CD4-positive, alpha-beta T cell treated with Interleukin-12 subunit alpha and Interleukin-12 subunit beta, for 1 hour (primary cell): ENCODE data around the gene SERPINA4.
A peak's percentile ranks its signal among the peaks of the same experiment; 100 is the strongest.

ENCODE experiments used
- DNase-seq: peaks from one replicate; pipeline ENCODE4 v3.0.0-alpha.2; 2020

The SERPINA4 gene

DNA sequence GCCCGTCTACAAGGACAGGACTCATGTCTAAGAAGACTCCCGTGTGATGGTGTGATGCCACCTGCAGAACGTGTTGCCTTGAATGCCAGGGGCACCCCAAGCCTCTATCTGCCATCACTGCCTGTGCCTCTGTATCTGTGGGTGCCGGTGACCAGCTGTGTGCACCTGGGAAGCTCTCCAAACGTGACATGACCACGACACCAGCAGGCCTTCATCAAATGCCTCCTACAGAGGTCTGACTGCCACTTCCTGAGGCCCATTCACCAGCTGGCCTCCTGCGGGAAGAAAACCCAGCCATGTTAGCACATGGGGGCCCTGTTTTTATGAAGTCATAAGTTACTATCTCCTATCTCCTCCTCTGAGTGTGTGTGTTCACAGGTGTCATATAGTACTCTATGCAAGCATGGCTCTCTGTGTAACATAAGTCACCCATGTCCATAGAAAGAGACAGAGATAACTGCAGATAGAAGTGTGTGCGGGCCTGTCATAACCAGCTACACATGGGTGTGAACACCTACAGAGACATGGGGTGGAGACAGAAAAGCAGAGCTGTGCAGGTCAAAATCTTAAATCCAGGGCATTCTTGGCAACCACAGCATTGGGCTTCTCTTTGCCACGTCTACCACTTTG lies 18.3 kb upstream of the SERPINA4 start:
- no peak for DNase-seq

DNA sequence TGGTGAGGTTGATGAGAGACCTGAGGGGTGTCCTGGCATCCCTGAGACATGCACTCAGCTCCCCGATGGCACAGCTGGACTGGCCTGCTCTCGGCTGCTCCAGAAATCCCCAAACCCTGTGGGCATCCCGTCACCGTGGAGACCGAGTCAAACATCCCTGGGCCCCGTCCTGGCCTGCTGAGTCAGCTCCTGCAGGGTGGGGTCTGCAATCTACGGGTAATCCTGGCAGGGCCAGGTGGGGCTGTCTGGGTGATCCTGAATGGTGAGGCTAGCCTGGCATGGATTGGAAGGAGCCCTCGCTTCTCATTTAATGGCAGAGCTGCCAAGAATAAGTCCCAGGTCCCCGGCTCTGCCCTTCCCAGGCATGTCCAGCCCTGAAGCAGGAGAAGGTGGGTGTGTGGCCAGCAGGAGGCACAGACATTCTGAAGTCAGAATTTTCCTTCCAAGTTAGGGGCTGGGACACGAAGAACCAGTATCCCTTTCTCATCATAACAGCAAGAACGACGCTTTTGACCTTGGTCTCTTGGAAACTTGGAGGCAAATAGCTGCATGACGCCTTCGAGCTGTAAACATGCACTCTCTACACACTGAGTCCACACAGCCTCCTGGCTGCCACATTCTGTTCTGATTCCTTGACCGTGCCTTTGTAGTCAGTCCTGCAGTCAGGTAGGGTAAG lies 17.7 kb upstream of the SERPINA4 start:
- no peak for DNase-seq

DNA sequence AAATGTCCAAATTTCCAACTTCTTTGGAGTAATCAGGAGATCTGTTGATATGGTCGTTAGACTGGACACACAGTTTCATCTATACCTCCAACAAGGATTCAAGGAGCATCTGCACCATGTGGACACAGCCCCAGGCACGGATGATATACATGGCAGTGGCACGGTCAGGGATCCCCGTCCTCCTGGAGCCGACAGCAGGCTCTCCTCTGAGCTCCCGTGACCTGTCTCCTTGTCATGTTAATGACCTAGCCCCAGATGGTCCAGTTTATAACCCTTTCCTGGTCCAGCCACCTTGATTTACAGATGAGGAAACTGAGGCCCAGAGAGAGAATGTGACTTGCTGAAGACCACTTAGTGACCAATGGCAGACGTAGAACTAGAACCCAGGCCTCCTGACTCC lies 16.5 kb upstream of the SERPINA4 start:
- DNase-seq: no peak

DNA sequence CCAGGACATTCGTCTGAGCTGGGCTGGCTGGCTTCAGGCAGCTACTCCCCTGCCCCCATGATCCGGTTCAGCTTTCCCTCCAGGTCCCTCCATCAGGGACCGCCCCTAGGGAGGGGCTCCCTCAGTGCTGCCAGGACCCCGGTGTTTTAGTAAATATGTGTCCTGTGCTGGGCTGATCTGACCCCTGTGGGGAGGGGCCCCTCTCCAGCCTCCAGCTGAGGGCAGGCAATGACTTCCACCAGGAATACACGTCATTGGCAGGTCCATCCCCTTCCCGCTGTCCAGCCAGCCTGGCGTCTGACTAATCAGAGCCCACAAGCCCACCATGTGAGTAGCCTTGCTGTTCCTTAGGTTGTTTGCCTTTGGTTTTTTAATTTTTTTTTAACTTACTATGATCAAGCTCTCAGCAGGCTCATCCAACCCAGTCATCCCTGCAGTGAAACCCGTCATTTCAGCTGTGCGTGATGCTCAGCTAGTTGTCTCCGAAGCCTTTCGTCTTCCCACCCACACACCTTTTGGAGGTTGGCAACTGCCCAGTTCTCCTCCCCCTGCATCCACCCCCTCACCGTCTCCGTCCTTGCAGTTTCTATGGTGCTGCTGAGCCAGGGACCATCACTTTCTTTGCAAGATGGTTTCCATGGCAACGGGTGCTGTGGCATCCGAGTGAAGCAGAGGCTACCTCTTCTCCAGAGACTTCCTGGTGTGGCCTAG lies 16.0 kb upstream of the SERPINA4 start:
- no peak for DNase-seq

DNA sequence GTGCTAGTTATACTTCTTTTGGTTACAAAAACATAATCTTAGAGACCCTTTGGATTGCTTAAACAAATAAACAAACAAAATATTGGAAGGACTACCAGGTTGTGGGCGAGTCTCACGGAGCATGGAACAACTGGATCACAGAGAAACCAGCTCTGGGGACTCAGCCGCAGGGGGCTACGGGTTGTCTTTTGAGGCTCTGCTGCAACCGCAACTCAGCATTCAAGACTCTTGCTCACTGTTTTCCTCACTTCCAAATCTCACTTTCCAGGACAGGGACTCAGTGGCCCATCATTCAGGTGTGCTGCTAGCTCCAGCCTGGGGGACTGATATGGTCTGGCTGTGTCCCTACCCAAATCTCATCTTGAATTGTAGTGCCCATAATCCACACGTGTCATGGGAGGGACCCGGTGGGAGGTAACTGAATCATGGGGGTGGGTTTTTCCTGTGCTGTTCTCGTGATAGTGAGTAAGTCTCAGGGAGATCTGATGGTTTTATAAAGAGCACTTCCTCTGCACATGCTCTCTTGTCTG lies 14.0 kb upstream of the SERPINA4 start:
- DNase-seq: no peak

DNA sequence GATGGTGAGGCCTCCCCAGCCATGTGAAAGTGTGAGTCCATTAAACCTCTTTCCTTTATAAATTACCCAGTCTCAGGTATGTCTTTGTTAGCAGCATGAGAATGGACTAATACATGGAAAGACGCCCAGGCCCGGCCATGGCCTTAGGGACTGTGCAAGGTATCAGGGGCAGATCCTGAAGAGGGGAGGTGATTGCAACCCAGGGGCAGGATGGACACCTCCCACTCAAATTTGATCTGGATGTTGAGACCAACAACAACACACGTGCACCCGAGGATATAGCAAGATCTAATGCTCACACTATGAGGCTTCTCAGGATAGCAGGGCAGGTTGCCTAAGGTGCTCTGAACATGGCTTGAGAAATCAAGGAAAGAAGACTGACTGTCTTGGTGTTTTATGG lies 13.5 kb upstream of the SERPINA4 start:
- no peak for DNase-seq

DNA sequence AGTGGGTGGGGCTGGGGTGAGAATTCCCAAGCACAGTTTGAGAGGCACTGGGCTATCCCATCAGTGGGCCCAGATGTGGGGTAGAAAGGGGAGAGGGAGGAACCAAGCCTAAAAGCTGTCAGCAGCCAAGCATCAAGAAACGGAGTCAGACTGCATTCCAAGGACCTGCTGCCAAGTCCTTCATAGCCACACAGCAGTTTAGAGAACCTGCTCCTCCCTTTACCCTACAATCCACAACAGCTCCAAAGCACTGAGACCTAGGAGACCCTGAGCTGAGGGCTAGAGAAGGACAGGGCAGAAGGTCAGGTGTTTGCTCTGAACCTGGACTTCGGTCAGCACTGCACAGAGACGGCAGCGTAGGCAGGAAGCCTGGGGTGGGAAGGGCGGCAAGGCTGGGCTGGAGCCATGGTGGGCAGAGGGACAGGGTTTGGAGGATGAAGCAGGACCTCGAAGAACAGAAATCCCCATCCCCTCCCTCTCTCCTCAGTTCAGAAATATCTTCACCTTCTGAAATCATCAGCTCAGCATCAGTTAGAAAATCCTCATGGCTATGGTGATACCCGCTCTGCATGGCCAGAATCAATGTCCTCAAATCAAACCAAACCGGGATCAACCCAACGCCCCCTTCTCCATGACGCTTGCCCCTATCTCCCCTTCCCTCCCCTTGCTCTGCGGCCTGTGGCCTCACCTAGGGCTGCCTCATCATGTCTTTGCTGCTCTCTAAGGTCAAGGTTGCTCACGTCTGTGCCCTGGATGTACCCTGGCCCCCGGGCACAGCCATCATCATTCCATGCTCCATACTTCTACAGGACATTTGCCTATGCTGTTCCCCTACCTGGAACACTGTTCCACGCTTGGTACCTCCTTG lies 12.9 kb upstream of the SERPINA4 start:
- DNase-seq: no peak

DNA sequence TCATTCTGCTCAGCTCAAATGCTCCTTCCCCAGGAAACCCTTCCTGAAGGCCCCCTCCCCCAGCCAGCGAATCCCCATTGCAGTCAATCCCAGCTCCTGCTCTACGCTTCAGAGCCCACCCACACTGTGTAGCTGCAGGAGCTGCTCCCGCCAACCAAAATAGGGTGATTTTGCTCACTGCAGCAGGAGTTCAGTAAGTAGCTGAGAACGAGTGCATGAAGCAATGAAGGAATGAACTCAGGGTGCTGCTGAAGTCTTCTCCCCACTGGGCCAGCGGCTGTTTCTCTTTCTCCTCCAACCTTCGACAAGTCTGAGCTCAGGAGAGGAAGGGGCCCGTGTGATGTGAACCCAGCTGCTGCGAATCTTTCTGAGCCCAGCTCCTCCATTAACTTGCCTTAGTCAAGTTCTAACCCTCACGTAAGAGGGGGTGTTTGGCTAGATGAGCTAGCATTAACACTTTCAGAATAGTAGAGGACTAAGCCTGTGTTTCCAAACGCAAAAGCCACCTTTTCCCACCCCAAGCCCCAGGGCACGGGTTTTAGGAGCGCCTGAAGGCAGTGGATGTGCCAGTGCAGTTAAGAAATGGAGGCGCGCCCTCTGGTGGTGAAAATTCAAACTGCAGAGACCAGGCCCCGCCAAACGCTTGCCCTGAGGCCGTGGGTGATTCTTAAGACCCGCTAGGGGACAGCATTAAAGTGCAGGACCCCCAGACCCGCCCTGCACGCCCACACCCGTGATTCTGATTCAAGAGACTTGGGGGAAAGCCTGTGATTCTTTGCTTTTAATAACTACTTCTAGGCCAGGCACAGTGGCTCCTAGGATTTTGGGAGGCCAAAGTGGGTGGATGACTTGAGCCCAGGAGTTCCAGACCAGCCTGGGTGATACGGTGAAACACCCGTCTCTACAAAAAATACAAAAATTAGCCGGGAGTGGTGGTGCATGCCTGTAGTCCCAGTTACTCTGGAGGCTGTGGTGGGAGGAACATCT lies 11.9 kb upstream of the SERPINA4 start:
- peak; percentile 26 for DNase-seq

DNA sequence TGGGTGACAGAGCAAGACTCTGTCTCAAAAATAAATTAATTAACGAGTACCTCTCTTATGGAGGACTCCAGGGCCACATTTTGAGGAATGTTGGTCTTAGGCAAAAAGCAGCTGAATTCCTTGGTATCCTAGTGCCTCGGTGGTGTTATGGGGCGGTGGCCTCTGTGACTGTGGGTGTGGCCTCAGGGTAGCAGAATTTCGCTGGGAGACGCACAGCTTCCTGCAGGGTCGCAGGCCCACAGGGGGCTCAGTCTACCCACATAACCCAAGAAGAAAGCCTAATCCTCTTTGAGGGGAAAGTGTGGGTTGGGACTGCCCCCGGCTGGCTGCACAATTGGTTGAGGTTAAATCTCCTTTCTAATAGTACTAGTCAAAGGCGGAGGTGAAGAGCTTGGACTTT lies 11.2 kb upstream of the SERPINA4 start:
- DNase-seq: no peak

DNA sequence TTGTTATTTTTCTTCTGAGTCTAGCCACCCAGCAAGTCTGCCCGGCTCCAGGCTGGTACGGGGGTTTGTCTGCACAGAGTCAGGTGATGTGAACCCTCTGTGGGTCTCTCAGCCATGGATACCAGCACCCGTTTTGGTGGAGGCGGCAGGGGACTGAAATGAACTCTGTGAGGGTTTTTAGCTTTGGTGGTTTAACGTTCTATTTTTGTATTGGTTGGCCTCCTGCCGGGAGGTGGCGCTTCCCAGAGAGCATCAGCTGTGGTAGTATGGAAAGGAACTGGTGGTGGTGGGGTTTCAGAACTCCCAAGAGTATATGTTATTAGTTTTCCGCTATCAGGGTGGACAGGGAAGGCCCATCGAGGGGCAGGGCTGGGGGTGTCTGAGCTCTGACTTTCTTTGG lies 5.3 kb upstream of the SERPINA4 start:
- no peak for DNase-seq

DNA sequence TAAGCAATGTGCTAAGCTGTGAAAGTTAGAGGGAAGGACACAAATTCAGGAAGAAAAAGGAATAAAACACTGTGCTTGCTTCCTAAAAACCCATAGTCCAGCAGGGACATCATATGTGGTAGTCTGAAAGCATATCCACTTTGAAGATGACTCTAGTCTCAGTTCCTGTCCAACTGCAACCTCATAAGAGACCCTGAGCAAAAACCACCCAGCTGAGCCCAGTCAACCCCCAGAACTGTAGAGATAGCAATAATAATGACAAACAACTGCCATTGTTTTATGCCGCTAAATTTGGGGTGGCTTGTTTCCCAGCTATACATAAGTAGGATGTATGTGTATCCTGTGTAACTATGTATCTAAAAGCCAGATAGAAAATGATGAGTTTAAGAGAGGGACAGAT lies 3.9 kb upstream of the SERPINA4 start:
- DNase-seq: no peak

DNA sequence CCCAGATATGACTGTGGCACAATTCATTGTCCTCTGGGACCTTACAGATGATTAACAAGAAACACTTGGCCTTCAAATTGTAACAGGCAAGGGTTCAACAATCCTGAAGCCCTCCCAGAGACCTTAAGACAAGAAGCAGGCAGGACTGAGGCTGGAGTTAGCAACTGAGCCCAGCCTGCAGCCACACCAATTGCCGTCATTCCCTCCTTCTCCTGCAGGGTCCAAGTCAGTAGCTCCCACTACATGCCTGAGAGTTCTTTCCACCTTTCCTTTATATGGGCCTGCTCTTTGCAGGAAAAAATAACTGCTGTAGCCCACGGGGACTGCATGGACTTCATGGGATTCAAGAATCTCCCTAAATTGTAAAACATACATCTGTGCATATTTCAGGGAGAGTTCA lies 2.4 kb upstream of the SERPINA4 start:
- no peak for DNase-seq

DNA sequence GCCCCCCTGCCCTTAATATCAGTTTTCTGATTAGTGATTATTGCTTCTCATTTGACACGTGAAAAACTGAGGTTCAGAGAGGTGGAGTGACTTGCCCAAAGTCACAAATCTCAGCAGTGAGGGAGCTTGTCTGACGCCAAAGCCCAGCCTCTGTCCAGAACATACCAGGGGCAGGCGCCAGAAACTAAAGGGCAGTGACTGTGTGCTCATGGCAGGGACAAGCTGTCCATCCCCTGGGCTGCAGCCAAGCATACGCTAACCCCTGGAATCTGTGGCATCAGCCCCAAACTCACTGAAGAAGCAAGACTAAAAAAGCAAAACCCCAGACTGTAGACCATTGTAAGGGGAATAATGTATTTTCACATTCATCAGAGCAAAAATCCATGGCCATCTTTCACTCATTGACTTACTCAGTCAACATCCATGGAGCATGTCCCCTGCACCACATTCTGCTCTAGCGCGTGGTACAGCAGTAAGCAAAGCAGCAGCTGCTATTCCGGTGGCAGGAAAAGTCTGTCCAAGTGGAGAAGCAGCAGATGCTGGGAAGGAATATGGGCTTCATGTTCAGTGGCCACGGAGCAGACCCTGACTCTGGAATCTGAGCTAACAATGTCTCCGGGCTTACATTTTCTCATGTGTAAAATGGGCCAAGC lies 1.5 kb upstream of the SERPINA4 start:
- no peak for DNase-seq

DNA sequence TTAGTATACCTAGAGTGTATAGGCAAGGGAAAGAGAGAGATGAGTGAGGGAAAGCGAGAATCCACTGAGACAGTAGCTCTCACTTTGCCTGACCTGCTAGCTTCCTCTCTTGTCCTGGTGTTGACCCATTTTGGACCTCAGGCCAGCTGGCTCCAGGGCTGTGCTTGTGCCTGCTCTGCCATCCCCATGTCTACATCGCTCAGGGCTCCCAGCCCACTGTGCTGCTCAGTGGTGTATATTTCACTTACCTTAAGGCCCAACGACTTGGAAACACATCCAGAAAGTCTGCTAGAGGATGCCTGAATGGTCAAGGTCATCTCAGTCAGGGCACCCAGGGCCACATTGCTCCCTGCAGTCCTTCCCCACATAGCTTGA lies 964 bp upstream of the SERPINA4 start:
- DNase-seq: no peak

DNA sequence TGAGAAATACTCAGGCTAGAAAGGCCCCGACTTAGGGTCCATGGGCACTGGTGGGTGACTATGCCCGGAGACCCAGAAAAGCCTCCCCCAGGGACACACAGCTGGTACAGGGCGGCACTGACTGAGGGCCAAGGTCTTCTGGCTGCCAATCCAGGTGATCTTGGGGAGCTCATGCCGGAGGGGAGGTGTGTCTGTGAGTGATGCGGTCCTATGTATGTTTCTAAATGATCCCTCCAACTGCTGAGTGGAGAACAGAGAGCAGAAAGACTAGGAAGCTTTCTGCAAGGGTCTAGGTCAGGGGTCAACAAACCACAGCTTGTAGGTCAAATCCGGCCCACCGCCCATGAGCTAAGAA lies 391 bp downstream of the SERPINA4 start:
- no peak for DNase-seq

DNA sequence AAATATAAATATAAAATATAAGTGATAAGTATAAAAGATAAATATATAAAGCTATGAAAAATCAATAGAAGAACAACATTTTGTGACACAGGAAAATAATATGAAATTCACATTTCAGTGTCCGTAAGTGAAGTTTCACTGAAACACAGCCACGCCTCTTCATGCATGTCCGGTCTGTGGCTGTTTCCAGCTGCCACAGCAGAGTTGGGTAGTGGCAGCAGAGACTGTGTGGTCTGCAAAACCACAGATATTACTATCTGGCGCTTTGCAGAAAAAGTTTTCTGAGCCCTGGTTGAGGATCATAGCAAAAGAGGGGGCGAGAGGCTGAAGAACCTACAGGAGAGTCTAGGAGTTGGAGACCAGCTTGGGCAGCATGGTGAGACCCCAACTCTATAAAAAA lies 780 bp downstream of the SERPINA4 start:
- DNase-seq: no peak

DNA sequence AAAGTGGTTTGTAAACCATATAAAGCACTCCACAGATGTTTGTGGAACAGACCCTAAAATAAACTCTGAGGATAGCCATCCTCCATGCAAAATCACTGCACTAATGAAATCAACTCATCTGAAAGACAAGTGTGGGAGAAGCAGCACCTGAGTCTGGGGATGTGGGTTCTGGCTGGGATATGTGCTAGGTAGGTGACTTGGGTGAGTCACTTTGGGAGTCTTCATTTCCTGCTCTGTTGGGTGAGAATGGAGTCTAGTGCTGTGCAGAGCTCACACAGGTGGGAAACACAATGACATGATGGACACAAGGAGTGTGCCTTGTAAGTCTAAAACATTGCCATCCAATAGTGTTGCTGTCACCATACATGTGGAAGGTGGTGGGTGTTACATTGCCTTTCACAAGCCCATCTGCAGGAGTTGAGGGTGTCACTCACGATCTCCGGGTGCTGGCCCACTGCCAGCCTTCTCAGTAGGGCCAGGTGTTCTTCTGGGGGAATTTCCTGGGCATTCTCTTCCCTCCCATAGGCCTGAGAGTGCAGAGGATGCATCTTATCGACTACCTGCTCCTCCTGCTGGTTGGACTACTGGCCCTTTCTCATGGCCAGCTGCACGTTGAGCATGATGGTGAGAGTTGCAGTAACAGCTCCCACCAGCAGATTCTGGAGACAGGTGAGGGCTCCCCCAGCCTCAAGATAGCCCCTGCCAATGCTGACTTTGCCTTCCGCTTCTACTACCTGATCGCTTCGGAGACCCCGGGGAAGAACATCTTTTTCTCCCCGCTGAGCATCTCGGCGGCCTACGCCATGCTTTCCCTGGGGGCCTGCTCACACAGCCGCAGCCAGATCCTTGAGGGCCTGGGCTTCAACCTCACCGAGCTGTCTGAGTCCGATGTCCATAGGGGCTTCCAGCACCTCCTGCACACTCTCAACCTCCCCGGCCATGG lies 2.0 kb downstream of the SERPINA4 start:
- DNase-seq: no peak

DNA sequence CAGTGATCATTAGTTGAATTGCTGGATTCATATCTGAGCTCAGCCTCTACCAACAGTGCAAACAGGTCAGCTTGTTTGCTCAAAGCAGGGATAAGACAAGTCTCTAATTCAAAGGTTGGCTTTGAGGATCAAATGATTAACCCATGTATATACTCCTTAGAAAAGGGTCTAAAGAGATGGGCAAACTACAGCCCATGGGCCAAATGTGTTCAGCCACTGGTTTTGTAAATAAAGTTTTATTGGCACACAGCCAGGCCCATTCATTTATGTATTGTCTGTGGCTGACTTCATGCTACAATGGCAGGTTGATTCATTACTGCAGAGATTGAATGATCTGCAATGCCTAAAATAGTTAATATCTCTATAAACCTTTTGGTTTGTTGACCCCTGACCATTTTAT lies 3.1 kb downstream of the SERPINA4 start:
- DNase-seq: no peak

DNA sequence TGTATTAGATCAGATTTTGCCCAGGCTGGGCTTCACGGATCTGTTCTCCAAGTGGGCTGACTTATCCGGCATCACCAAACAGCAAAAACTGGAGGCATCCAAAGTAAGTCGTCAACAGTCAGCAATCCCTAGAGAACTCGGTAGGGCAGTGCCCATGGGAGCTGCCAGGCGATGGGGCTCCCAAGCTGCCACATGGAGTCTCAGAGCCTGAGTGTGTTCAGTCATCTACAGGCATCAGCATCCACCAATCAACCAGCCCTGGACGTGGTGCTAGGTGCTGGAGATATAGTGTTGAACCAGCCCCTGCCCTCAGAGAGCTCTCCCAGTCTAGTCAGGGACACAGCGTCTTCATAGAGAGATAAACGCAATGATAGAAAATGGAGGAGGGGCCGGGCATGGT lies 6.9 kb downstream of the SERPINA4 start:
- DNase-seq: no peak

DNA sequence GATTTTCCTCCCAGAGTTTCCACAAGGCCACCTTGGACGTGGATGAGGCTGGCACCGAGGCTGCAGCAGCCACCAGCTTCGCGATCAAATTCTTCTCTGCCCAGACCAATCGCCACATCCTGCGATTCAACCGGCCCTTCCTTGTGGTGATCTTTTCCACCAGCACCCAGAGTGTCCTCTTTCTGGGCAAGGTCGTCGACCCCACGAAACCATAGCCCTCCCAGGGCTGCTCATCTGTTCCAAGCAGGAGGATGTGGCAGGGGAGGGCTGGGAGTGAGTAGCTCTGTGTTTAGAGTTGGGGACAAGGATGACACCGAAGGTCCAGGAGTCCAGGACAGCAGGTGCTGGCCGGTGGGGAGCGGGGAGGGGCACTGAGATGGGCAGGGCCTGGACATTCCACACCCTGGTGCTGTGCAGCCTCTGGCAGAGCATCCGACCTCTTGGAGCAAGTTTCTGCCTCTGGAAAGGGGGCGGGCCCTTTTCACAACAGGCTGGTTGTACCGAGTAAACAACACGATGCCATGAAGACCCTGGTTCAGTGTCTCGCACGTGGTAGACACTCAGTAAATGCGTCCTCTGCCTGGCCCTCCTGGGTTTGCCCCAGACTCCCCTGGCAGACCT lies 8.2 kb downstream of the SERPINA4 start:
- no peak for DNase-seq
